ENCODE results near the gene STYXL2. TPM values are rescaled to one million over a fixed set of nuclear protein-coding genes. Genes with fewer than 3 reads are reported as not detected.
A peak's percentile ranks its signal among the peaks of the same experiment; 100 is the strongest.

STYXL2 gene
- total and polyA plus RNA-seq, 9 of the 15 experiments (the other 6 are each of a cell fraction or from before 2014, with no cell fraction given) = not detected

DNA sequence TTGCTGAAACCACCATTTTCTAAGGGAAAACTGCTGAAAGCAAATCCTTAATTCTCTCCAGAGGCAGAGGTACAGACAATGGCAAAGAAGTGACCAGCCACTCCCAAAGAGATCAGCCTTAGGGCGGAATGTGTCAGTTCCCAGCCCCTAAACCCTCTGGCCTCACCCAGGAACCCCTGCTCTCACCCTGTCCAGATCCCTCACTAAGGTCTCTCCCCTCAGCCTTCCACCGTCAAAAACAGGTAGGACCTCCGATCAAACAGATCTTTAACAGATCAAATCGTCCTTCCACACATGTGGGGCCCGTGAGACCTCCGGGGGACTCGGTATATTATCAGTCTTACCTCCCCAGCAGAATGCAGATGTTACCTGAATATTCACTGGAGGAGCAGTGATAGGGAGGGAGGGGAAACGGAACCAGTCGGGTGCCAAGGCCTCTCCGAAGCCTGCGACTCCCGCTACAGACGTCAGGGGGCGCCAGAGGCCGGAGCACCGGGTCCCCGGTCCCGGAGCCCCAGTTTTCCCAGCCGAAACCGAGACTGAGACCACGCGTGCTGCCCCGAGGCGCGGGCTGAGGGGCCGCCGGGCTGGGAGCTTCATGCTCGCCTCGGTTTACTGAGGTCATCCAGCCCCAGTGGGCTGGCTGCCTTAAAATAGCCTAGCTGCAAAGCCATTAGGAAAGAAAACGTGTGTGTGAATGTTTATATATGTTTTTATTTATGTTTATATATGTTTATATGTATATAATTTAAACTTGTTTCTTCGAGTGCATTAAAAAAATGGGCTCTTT is 27.3 kb upstream of the STYXL2 start (continued):
- no peak for TF ChIP-seq ZBTB33 (CRISPR knock-in tag; IDR thresholded peaks at IDR 0.05)
- TF ChIP-seq HMGXB4 (CRISPR knock-in tag; IDR thresholded peaks at IDR 0.05) = no peak
- no peak for TF ChIP-seq NCOA4 (IDR thresholded peaks at IDR 0.05; ENCODE audit: partially characterized antibody)
- TF ChIP-seq TFAP4 (CRISPR knock-in tag; IDR thresholded peaks at IDR 0.05; ENCODE audit: borderline replicate concordance) = peak; percentile 49; the same call in 1 of the 2 replicates
- TF ChIP-seq SAFB2 (IDR thresholded peaks at IDR 0.05; ENCODE audit: borderline replicate concordance, low read depth, low read length, severe bottlenecking) = no peak
- TF ChIP-seq ZNF695 (CRISPR knock-in tag; IDR thresholded peaks at IDR 0.05) = no peak
- TF ChIP-seq ZNF384 (IDR thresholded peaks at IDR 0.05; ENCODE audit: low read depth, low read length) = 0 out of 2 replicates have a peak, but pooled peaks have one; percentile 9
- TF ChIP-seq ZBED1 (IDR thresholded peaks at IDR 0.05) = no peak
- no peak for TF ChIP-seq PPARD (CRISPR knock-in tag; IDR thresholded peaks at IDR 0.05)
- peak; percentile 27; the same call in 1 of the 2 replicates for TF ChIP-seq SAFB (IDR thresholded peaks at IDR 0.05; ENCODE audit: borderline replicate concordance, low read depth, low read length)
- TF ChIP-seq DNMT1 (IDR thresholded peaks at IDR 0.05) = no peak
- TF ChIP-seq ZNF239 (CRISPR knock-in tag; IDR thresholded peaks at IDR 0.05) = no peak
- no peak for TF ChIP-seq ZFP1 (CRISPR knock-in tag; IDR thresholded peaks at IDR 0.05)
- no peak for TF ChIP-seq RFX1 (IDR thresholded peaks at IDR 0.05)
- TF ChIP-seq ZNF449 (CRISPR knock-in tag; IDR thresholded peaks at IDR 0.05) = no peak
- no peak for TF ChIP-seq PCBP1 (IDR thresholded peaks at IDR 0.05; ENCODE audit: low read depth, low read length, poor library complexity, severe bottlenecking)
- peak; percentile 50; the same call in 1 of the 2 replicates for TF ChIP-seq ZBTB7A (IDR thresholded peaks at IDR 0.05; ENCODE audit: borderline replicate concordance, control insufficient read depth, low read depth, low read length)
- TF ChIP-seq ETS2 (tag; IDR thresholded peaks at IDR 0.05; ENCODE audit: borderline replicate concordance, poor library complexity, severe bottlenecking) = no peak
- TF ChIP-seq CREM (IDR thresholded peaks at IDR 0.05; ENCODE audit: low read depth) = 0 out of 2 replicates have a peak, but pooled peaks have one; percentile 21
- no peak for TF ChIP-seq SOX6 (IDR thresholded peaks at IDR 0.05)
- no peak for TF ChIP-seq TOE1 (IDR thresholded peaks at IDR 0.05; ENCODE audit: borderline replicate concordance)
- no peak for TF ChIP-seq TOE1 (CRISPR knock-in tag; IDR thresholded peaks at IDR 0.05; ENCODE audit: borderline replicate concordance, low read depth)
